GM12892 (cell line): Measurements from ENCODE around the gene CRTC2.

ENCODE experiments used
- POLR2A ChIP-seq: IDR thresholded peaks from 2 replicates; pipeline ENCODE4 v1.6.1; 2011; ENCODE audit warnings: low read depth, low read length, control low read depth
- TAF1 ChIP-seq: IDR thresholded peaks from 2 replicates; pipeline ENCODE4 v1.6.1; 2011; ENCODE audit warnings: low read depth, mild to moderate bottlenecking, control low read depth, low read length, borderline replicate concordance

GRCh38 chr1:153958111-153958960 is at the start of gene CRTC2:
- TF ChIP-seq POLR2A (peak; percentile 61; the same call in 1 of the 2 replicates), TAF1 (0 out of 2 replicates have a peak, but pooled peaks have one; percentile 8)
